Measurements from ENCODE around the gene GUCY1B1.

GRCh38 chr4:155766622-155767021 is 7.8 kb downstream of the GUCY1B1 start:
- no peak for TF ChIP-seq CTCF (IDR thresholded peaks at IDR 0.05)
- no peak for TF ChIP-seq USF2 (IDR thresholded peaks at IDR 0.05)
- TF ChIP-seq RAD21 (conservative IDR thresholded peaks at IDR 0.05 in 1 of 2, IDR thresholded peaks at IDR 0.05 in 1 of 2): no peak
- no peak for TF ChIP-seq RNF2 (IDR thresholded peaks at IDR 0.05; ENCODE audit: borderline replicate concordance, low read depth)
- no peak for TF ChIP-seq PBX3 (IDR thresholded peaks at IDR 0.05)
- TF ChIP-seq MAX (IDR thresholded peaks at IDR 0.05): no peak
